Nephron (organoid): Measurements from ENCODE around the gene PTPRT.

Experiments
- H3K27ac Mint-ChIP-seq, 3 experiments: 2 replicates each; pipeline ENCODE4 v1.8.0; 2020; ENCODE audit warnings: mixed read lengths in 3 of 3, mild to moderate bottlenecking in 2 of 3, moderate library complexity in 1 of 3
- H3K27me3 Mint-ChIP-seq: 2 replicates; pipeline ENCODE4 v1.8.0; 2021; ENCODE audit warnings: low read depth, mild to moderate bottlenecking, moderate library complexity, mixed read lengths
- H3K36me3 Mint-ChIP-seq: 2 replicates; pipeline ENCODE4 v1.8.0; 2020; ENCODE audit warnings: low read depth, mixed read lengths
- H3K4me1 Mint-ChIP-seq: 2 replicates; pipeline ENCODE4 v1.8.0; 2020; ENCODE audit warnings: mixed read lengths
- H3K4me3 Mint-ChIP-seq, 3 experiments: 2 replicates each; pipeline ENCODE4 v1.8.0; 2020; ENCODE audit warnings: mild to moderate bottlenecking in 3 of 3, mixed read lengths in 3 of 3, moderate library complexity in 2 of 3
- H3K9me3 Mint-ChIP-seq: 2 replicates; pipeline ENCODE4 v1.8.0; 2020; ENCODE audit warnings: mixed read lengths
- CTCF ChIP-seq, 3 experiments: fragments of 200-600 bp; sonication (generic); IDR thresholded peaks; one replicate each; pipeline ENCODE4 v1.5.0; 2021; ENCODE audit warnings: antibody characterized with exemption in 3 of 3; ENCODE audit not compliant: unreplicated experiment in 3 of 3

PTPRT gene

DNA sequence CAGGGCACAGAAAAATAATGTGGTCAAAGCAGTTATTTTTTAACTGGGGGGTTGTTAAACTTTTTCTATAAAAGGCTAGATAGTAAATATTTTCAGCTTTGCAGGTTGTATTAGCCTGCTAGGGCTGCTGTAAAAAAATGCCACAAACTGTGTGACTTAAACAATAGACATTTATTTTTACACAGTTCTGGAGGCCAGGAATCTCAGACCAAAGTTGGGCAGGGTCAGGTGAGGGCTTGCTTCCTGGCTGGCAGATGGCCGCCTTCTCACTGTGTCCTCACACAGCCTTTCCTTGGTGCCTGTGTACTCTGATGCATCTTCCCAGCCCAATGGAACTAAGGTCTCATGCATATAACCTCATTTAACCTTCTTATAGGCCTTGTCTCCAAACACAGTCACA, 294.7 kb downstream of the PTPRT start:
- peaks cover 3% of the 10 kb centered on the region for H3K27me3 Mint-ChIP-seq
- H3K36me3 Mint-ChIP-seq = no peaks in the 10 kb centered on the region
- H3K27ac Mint-ChIP-seq = peak overlapping the region in 1 of 3 experiments; percentile 26
- no peak for TF ChIP-seq CTCF (IDR thresholded peaks at IDR 0.05; ENCODE audit: unreplicated experiment in 3 of 3)
- H3K4me1 Mint-ChIP-seq = peaks cover 12% of the 10 kb centered on the region
- peaks cover 3% of the 10 kb centered on the region for H3K9me3 Mint-ChIP-seq
- no peak overlapping the region for H3K4me3 Mint-ChIP-seq

DNA sequence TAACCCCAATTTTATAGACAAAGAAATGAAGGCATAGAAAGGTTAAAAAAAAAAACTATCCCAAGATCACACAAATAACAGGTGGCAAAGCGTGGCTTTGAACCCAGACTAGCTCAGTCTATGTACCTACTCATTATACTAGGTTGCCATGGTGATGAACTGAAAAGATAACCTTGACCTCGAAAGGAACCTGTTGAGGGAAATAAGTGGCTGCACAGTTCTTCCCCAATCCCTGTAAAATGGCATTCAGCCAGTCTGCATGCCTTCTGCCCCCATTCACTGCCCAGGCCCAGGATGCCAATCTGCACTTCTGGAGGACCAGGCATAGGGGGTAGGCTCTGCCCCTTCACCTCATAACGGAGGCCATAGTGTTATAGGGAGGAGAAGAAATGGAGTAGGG, 295.2 kb downstream of the PTPRT start:
- no peak for TF ChIP-seq CTCF (IDR thresholded peaks at IDR 0.05; ENCODE audit: unreplicated experiment in 3 of 3)
- Mint-ChIP-seq H3K4me1 (peaks cover 12% of the 10 kb centered on the region), H3K27ac (peak overlapping the region in 1 of 3 experiments; percentile 26), H3K27me3 (peaks cover 3% of the 10 kb centered on the region), H3K9me3 (peaks cover 3% of the 10 kb centered on the region), H3K36me3 (no peaks in the 10 kb centered on the region), H3K4me3 (no peak overlapping the region)

DNA sequence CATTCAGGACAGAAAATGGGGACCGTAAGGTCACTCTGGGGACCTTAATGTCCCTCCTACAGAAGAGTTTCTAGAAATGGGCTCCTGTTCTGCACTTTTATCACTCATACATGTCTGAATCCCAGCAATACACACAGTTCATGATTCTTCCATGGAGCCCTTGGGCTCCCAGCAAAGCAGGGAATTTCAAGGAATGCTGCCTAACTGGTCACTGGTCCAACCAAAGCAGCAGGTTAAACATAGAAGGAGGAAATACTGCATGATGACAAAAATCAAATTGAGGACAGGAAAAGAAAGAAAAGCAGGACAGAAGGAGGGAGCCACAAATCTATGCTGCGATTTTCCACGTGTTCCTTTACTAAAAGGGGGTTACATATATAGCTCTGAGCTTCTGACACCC, 300.2 kb downstream of the PTPRT start:
- Mint-ChIP-seq H3K9me3 (peaks cover 3% of the 10 kb centered on the region), H3K4me3 (no peak overlapping the region), H3K36me3 (no peaks in the 10 kb centered on the region), H3K27ac (peak overlapping the region in 1 of 3 experiments; percentile 30), H3K4me1 (peaks cover 6% of the 10 kb centered on the region), H3K27me3 (peaks cover 11% of the 10 kb centered on the region)
- TF ChIP-seq CTCF (IDR thresholded peaks at IDR 0.05; ENCODE audit: unreplicated experiment in 3 of 3) = no peak

- Mint-ChIP-seq H3K4me3 (no peak overlapping the region), H3K4me1 (no peaks in the 10 kb centered on the region), H3K36me3 (no peaks in the 10 kb centered on the region), H3K9me3 (peaks cover 3% of the 10 kb centered on the region), H3K27ac (no peak overlapping the region), H3K27me3 (peaks cover 11% of the 10 kb centered on the region)
- no peak for TF ChIP-seq CTCF (IDR thresholded peaks at IDR 0.05; ENCODE audit: unreplicated experiment in 3 of 3)
Measured at GRCh38 chr20:42887281-42887680, 302.4 kb downstream of the PTPRT start.

- Mint-ChIP-seq H3K27ac (no peak overlapping the region), H3K4me1 (no peaks in the 10 kb centered on the region), H3K4me3 (no peak overlapping the region), H3K27me3 (peaks cover 11% of the 10 kb centered on the region), H3K36me3 (no peaks in the 10 kb centered on the region), H3K9me3 (no peaks in the 10 kb centered on the region)
- TF ChIP-seq CTCF (IDR thresholded peaks at IDR 0.05; ENCODE audit: unreplicated experiment in 3 of 3) = no peak
Measured at GRCh38 chr20:42886801-42887200, 302.9 kb downstream of the PTPRT start.

- Mint-ChIP-seq H3K4me1 (no peaks in the 10 kb centered on the region), H3K36me3 (no peaks in the 10 kb centered on the region), H3K27me3 (peaks cover 11% of the 10 kb centered on the region), H3K27ac (no peak overlapping the region), H3K9me3 (no peaks in the 10 kb centered on the region), H3K4me3 (no peak overlapping the region)
- no peak for TF ChIP-seq CTCF (IDR thresholded peaks at IDR 0.05; ENCODE audit: unreplicated experiment in 3 of 3)
Measured at GRCh38 chr20:42886046-42886445, 303.7 kb downstream of the PTPRT start.
